Stimulated activated CD4-positive, alpha-beta T cell treated with anti-CD3 and anti-CD28 coated beads, TNF-alpha, amount 100 ng/mL, for 1 hour (primary cell): ENCODE data around the gene SPTLC3.

Experiments used
- DNase-seq, 3 donors: peaks; one replicate each; pipeline ENCODE4 v3.0.0-alpha.2; 2020; ENCODE audit warnings: low read depth in 3 of 3, low spot score in 1 of 3

The SPTLC3 gene

GRCh38 chr20:13094976-13095375, 86.2 kb downstream of the SPTLC3 start:
- no peak for DNase-seq

DNA sequence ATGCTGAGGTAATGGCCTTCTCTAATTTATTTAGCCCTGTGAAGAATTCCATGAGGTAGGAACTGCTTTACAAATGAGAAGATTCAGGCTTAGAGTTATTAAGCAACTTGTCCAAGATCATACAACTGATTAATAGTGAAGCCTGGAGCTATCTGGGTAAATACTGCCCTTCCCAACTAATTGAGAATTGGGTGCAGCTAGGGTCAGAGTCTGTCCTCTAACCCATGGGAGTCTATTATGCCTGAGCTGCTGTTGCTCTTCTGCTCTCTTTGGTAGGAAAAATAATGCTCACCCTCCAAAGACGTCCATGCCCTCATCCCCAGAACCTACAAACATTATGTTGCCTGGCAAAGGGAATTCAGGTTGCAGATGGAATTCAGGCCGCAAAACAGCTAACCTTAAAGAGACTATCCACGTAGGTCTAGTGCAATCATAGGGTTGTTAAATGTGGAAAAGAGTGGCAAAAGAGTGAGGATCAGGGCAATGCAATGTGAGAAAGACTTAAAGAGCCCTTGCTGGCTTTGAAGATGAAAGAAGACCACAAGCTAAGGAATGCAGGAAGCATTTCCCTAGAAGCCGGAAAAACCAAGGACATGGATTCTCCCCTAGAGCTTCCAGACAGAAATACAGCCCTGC, 90.1 kb downstream of the SPTLC3 start:
- DNase-seq, result no peak

GRCh38 chr20:13099676-13100075, 90.9 kb downstream of the SPTLC3 start:
- no peak for DNase-seq

DNA sequence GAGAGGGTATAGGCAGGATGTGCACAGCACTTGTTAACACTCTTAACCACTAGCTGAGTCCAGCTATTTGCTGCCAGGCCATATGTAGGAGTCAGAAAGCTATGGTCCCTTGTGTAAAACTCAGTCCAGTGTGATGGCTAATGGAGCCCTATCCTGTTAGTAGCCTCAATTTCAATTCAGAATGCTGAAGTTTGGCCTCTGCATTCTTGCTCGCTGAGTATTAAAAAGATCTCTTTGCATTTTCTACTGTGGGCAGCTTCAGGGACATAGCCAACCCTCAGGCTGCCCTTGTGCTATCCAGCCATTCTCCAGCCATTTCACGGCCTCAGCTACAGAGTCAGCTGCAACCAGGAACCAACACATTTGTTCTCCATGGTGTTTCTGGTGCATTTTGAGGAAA, 92.5 kb downstream of the SPTLC3 start:
- no peak for DNase-seq

DNA sequence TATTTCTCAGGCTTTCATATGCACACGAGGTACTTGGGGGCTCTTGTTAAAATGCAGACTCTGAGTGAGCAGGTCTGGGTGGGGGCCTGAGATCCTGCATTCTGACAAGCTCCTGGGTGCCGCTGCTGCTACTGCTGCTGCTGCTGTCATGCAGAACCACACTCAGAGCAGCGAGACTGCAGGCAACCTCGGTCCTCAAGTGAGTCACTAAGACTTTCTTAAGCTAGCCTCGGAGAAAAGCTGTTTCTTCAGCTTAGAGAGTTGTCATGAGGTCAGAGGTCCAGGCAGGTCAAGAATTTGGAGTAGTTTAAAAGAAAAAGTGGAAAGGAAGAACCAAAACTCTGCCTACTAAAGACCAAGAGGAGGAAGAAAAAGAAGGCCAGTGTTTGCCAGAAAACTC, 92.9 kb downstream of the SPTLC3 start:
- DNase-seq, result no peak

- no peak for DNase-seq
Measured at GRCh38 chr20:13102237-13102636, 93.5 kb downstream of the SPTLC3 start.

DNA sequence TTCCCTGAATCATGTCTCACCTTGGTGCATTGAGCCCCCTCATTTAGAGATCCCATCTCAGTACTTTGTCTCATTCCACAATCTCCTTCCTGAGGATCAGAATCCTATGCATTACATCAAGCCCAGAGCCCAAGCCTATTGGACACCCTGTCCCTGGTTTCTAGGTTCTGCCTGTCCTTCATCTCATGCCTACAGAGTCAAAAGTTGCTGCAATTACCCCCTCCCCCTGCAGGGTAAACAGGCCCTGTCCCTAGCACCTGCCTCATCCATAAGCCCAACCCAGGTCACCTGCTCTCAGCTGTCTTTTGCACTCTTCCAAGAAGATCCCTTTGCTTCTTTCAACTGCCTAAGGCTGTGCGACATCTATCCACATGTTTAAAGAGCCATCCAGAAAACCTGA, 93.9 kb downstream of the SPTLC3 start:
- no peak for DNase-seq

DNA sequence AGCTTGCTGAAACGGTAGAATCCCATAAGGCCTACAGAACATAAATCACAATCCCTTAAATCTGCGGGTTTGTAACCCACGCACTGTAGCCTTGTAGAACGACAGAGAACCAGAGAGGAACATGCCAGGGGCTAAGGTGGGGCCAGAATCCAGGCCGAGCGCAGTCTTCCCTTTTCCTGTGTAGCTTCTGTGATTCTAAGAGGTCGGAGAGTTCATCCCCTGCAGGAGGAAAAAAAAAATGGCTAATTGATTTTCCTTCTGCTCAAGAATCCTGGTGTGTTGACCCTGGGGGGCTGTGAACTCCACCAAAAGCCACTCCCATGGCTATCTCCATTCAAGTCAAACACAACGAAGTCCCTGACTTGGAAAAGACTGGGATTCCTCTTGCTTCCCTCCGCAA, 96.3 kb downstream of the SPTLC3 start:
- DNase-seq, result no peak

- DNase-seq, result no peak
Measured at GRCh38 chr20:13105864-13106457, 97.2 kb downstream of the SPTLC3 start.

DNA sequence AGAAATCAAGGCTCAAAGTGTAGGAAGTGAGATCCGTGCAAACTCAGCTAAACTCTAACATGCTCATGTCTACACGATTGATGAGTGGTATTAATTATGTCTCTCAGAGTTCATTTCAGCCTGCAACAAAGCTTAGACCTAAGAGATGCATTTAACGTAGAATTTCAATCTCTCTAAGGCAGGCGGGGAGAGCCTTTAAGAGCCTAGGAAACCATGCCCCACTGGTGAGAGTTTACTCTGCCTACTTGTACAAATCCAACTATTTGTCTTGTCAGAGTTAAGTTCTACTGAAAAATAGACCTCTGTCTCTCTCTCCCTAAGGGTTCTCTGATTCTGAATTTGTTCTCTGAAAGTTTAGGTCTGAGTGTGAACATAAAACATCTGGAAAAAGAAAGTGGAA, 100.9 kb downstream of the SPTLC3 start:
- no peak for DNase-seq

GRCh38 chr20:13110796-13111195, 102.0 kb downstream of the SPTLC3 start:
- no peak for DNase-seq

DNA sequence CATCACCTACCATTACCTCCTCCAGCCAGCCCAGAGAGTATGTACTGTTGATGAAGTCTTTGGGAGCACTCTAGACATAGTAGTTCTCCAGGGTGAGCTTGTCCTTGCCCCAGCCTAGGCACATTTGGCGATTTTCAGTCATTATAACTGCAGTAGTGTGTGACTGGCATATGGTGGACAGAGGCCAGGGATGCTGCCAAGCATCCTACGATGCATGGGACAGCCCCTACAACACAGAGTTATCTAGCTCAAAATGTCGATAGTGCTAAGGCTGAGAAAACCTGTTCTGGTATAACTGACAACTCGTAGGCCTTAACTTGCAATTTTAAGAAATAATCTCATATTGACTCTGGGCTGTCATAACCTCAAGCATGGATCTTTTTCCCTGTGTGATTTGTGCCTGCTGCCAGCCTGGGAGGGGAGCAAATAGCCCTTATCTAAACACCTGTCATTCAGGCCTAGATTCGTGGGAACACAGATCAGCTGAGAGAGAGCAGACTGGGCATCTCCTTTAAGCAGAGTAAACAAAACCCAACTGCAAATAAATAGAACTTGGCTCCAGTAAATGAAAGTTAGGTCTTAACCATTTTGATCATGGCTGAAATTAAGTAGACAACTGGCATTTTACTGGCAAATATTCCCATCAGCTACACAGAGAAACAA, 102.6 kb downstream of the SPTLC3 start:
- no peak for DNase-seq

GRCh38 chr20:13113731-13114130, 105.0 kb downstream of the SPTLC3 start:
- DNase-seq, result no peak

DNA sequence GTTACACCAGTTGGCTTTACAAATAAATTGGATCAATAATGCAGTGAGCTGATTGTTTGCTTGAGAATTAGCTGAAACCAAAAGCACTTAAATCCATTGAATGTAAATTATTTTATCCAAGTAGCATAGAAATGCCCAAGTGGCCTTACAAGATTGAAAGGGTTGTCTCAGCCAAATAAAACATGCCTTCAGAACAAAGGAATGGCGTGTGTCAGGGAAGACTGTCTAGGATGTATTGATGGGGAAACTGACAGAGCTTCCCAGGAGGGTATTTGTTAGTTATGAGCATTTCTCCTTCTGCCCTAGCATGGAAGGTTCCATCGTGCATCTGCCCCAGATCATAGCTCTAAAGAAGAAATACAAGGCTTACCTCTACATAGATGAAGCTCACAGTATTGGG, 108.4 kb downstream of the SPTLC3 start:
- DNase-seq, result no peak

- no peak for DNase-seq
Measured at GRCh38 chr20:13118676-13119075, 109.9 kb downstream of the SPTLC3 start.

DNA sequence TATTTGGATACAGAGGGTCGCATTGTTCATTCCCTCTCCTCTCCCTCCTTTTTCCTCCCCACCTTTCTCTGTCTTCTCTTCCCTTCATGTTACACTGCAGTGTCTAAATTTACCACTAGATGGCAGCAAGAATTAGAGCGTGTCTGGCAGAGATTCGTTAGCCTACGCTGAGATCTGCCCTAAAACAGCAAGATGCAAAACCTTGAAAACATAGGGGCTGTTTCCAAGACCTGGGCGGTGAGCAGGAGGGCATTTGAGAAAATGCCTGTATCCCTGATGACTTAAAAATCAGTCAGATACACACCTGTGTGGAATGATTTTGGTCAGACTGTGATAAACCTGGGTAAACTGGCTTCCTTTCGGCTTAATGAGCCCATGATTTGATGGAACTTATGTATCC, 110.8 kb downstream of the SPTLC3 start:
- DNase-seq, result no peak

GRCh38 chr20:13120471-13120870, 111.7 kb downstream of the SPTLC3 start:
- DNase-seq, result no peak

GRCh38 chr20:13121840-13122515, 113.2 kb downstream of the SPTLC3 start:
- DNase-seq, result no peak

GRCh38 chr20:13125486-13125885, 116.7 kb downstream of the SPTLC3 start:
- no peak for DNase-seq

GRCh38 chr20:13128173-13128572, 119.4 kb downstream of the SPTLC3 start:
- DNase-seq, result no peak

DNA sequence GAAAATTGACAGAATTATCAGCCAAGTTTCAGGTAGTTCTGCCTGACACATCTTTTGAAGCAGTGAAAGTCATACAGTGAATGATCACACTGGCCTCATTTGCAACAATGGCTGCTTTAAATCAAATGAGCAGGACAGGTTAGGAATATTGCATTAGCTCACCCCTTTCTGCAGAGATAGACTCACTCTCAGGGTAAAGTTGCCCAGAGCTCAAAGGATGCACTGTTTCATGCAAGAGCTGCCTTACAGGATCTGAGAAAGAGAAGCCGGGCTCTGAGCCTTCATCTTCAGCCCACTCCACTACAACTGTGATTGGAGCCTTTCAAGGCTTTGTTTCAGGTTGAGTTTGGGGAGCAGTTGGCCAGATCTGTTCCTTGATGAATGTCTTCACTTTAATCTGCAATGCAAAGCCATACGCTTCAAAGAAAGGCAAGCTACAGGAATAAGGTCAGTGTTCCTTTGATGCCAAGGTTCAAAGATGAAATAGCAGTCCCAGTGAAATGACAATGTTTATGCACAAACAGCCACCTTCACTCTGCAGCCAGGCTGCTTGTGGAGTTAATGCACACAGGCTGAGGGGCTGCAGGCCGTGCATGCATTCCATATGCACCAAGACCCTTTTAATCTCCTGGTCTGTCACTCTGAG, 121.4 kb downstream of the SPTLC3 start:
- DNase-seq, result no peak

DNA sequence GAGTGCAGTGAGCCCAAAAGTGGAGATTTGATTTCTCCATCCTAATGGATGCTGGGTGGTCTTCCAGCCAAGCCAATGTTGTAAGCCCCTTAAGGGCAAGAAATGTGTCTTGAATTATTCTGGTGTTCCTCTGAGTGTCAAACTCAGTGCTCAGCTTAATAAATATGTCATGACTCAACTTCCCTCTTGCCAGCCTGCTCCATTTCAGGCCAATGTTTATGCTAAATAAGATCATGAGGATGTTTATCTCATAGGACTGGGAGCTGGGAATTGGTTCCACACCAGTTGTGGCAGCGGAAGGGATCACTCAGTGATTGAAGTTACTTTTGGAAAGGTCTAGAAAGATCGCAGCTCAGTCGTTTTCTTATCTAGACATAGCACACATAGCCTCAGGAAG, 121.9 kb downstream of the SPTLC3 start:
- no peak for DNase-seq
